ENCODE results near the gene FBXW5. TPM values are rescaled to one million over a fixed set of nuclear protein-coding genes. Genes with fewer than 3 reads are reported as not detected.

FBXW5 gene
- polyA plus RNA-seq, 3 donors, result 85.3 to 117 (median 92.7) TPM

DNA sequence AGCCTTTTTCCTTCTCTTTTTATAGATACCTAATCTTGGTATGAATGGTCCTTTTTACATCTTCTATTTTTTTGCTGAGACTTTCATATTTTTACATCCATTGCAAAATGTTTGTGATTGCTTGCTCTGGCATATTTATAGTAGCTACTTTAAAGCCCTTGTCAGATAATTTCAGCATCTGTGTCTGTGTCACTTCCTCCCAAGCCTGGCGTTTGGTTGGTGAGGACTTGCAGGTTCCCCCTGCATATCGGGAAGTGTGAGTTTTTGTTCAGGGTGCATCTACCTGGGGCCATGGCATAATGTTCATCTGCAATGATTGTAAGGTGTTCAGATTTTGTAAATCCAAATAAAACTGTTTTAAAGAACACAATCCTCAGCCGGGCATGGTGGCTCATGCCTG is 8.9 kb downstream of the FBXW5 start:
- Histone ChIP-seq H3K27me3 (ENCODE audit: control insufficient read depth in 2 of 2, insufficient read depth in 2 of 2, low read length in 2 of 2) (no peaks in the 10 kb centered on the region), H3K4me3 (replicated peaks in 1 of 3; ENCODE audit: low read depth in 2 of 3, low read length in 3 of 3) (no peak overlapping the region), H3K27ac (ENCODE audit: low read depth in 1 of 2, low read length in 2 of 2) (no peak overlapping the region), H3K4me2 (replicated peaks; ENCODE audit: extremely low read depth, low read length, poor library complexity, severe bottlenecking) (no peak overlapping the region), H3K9me3 (replicated peaks in 1 of 2; ENCODE audit: control insufficient read depth in 1 of 2, insufficient read depth in 1 of 2, low read length in 2 of 2) (no peaks in the 10 kb centered on the region), H3K79me2 (ENCODE audit: insufficient read depth, low read length) (no peaks in the 10 kb centered on the region), H3K36me3 (replicated peaks in 1 of 2; ENCODE audit: control insufficient read depth in 1 of 2, insufficient read depth in 2 of 2, low read length in 2 of 2) (peaks cover 15 to 22% of the 10 kb centered on the region in 2 donors), H4K20me1 (ENCODE audit: insufficient read depth, low read length) (peaks cover 16% of the 10 kb centered on the region), H3K4me1 (ENCODE audit: control insufficient read depth in 1 of 2, insufficient read depth in 2 of 2, low read length in 2 of 2) (peaks cover 15 to 16% of the 10 kb centered on the region in 2 donors), H3K9ac (ENCODE audit: insufficient read depth, low read length, poor library complexity, severe bottlenecking) (no peak overlapping the region), H2AFZ (ENCODE audit: insufficient read depth, low read depth, low read length, poor library complexity, severe bottlenecking) (no peak overlapping the region)
- Mint-ChIP-seq H3K4me1 (peaks cover 33% of the 10 kb centered on the region), H3K27ac (peak overlapping the region in 3 of 7 donors; percentile 42 to 44 (median 42)), H3K27me3 (ENCODE audit: low read depth in 3 of 3) (no peaks in the 10 kb centered on the region), H3K9me3 (peaks cover 0 to 3% (median 0%) of the 10 kb centered on the region in 7 donors), H3K36me3 (peaks cover 11 to 20% of the 10 kb centered on the region in 2 donors), H3K4me3 (no peak overlapping the region)
- WGBS (ENCODE audit: insufficient coverage), result 7% methylated on average over 2 of the region's 3 CpGs
- TF ChIP-seq, protein P1, sequence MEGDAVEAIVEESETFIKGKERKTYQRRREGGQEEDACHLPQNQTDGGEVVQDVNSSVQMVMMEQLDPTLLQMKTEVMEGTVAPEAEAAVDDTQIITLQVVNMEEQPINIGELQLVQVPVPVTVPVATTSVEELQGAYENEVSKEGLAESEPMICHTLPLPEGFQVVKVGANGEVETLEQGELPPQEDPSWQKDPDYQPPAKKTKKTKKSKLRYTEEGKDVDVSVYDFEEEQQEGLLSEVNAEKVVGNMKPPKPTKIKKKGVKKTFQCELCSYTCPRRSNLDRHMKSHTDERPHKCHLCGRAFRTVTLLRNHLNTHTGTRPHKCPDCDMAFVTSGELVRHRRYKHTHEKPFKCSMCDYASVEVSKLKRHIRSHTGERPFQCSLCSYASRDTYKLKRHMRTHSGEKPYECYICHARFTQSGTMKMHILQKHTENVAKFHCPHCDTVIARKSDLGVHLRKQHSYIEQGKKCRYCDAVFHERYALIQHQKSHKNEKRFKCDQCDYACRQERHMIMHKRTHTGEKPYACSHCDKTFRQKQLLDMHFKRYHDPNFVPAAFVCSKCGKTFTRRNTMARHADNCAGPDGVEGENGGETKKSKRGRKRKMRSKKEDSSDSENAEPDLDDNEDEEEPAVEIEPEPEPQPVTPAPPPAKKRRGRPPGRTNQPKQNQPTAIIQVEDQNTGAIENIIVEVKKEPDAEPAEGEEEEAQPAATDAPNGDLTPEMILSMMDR (IDR thresholded peaks at IDR 0.05), result no peak
- DNase-seq, result peak; percentile 28 to 46 (median 31)
- intact Hi-C loops (cut with micrococcal nuclease), result no loop called here

DNA sequence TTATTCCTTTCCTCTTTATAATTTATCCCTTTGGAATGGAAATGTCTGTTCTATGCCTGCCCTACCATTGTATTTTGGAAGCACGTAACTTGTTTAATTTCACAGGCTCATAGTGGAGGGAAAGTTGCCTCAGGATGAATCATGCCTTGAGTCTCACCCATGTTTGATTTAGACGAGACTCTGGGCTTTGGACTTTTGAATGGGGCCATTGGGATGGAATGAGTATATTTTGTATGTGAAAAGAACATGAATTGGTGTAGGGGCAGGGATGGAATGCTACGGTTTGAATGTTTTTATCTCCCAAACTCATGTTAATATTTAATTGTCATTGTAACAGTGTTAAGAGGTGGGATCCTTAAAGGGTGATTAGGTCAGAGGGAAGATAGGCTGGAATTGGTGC is 10.3 kb downstream of the FBXW5 start:
- H2AFZ ChIP-seq (ENCODE audit: insufficient read depth, low read depth, low read length, poor library complexity, severe bottlenecking), result no peak overlapping the region
- no peaks in the 10 kb centered on the region for H3K27me3 ChIP-seq (ENCODE audit: control insufficient read depth in 2 of 2, insufficient read depth in 2 of 2, low read length in 2 of 2)
- peaks cover 3% of the 10 kb centered on the region for H4K20me1 ChIP-seq (ENCODE audit: insufficient read depth, low read length)
- 100% methylated on average over 2 of the region's 3 CpGs for WGBS (ENCODE audit: insufficient coverage)
- no peak overlapping the region for H3K9ac ChIP-seq (ENCODE audit: insufficient read depth, low read length, poor library complexity, severe bottlenecking)
- no peaks in the 10 kb centered on the region for H3K9me3 ChIP-seq (replicated peaks in 1 of 2; ENCODE audit: control insufficient read depth in 1 of 2, insufficient read depth in 1 of 2, low read length in 2 of 2)
- Mint-ChIP-seq H3K4me3 (no peak overlapping the region), H3K27me3 (ENCODE audit: low read depth in 3 of 3) (no peaks in the 10 kb centered on the region), H3K36me3 (peaks cover 3 to 12% of the 10 kb centered on the region in 2 donors), H3K9me3 (peaks cover 0 to 3% (median 0%) of the 10 kb centered on the region in 7 donors), H3K27ac (no peak overlapping the region), H3K4me1 (peaks cover 30% of the 10 kb centered on the region)
- H3K4me2 ChIP-seq (replicated peaks; ENCODE audit: extremely low read depth, low read length, poor library complexity, severe bottlenecking), result no peak overlapping the region
- H3K79me2 ChIP-seq (ENCODE audit: insufficient read depth, low read length), result no peaks in the 10 kb centered on the region
- peaks cover 2 to 9% of the 10 kb centered on the region in 2 donors for H3K36me3 ChIP-seq (replicated peaks in 1 of 2; ENCODE audit: control insufficient read depth in 1 of 2, insufficient read depth in 2 of 2, low read length in 2 of 2)
- no peak for DNase-seq
- intact Hi-C loops (cut with micrococcal nuclease), result no loop called here
- H3K27ac ChIP-seq (ENCODE audit: low read depth in 1 of 2, low read length in 2 of 2), result no peak overlapping the region
- TF ChIP-seq, protein P1 (IDR thresholded peaks at IDR 0.05), result no peak
- no peak overlapping the region for H3K4me3 ChIP-seq (replicated peaks in 1 of 3; ENCODE audit: low read depth in 2 of 3, low read length in 3 of 3)
- peaks cover 15 to 16% of the 10 kb centered on the region in 2 donors for H3K4me1 ChIP-seq (ENCODE audit: control insufficient read depth in 1 of 2, insufficient read depth in 2 of 2, low read length in 2 of 2)
